Stimulated activated CD4-positive, alpha-beta T cell treated with anti-CD3 and anti-CD28 coated beads, TNF-alpha, amount 100 ng/mL, for 48 hours (primary cell): Measurements from ENCODE around the gene CLPTM1.
"Not testable (repeated sequence)": the region's sequence is repeated elsewhere in the genome, so short reads cannot be mapped to it uniquely, and the experiment has no call there.

Source experiments
- DNase-seq, 3 donors: peaks; one replicate each; pipeline ENCODE4 v3.0.0-alpha.2; 2020; ENCODE audit warnings: low read depth in 3 of 3

The CLPTM1 gene

DNA sequence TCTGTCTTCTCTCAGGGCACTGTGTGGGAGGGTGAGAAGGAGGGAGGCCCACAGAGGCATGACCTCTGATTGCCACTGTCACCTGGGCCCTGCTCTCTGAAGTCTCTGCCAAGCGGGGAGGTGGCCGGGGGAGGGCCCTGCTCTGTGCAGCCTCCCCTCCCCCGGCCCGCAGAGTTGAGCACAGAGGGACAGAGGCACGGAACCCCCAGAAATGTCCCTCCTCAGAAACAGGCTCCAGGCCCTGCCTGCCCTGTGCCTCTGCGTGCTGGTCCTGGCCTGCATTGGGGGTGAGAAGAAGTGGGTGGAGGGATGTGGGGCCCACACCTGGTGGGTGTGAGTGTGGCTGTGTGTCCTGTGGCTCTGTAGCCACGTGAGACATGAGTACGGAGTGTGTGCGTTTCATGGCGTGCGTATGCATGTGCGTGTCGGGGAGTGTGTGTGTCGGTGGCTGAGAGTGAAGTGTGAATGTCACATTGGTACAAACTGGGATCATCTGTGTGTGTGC lies 13.1 kb upstream of the CLPTM1 start, which contains the start of gene APOC4:
TSS of gene APOC4 (plus strand) at position 171 of the 505 bp plus-strand sequence. CDS start at position 212, 41 bp downstream.
- DNase-seq: no peak

DNA sequence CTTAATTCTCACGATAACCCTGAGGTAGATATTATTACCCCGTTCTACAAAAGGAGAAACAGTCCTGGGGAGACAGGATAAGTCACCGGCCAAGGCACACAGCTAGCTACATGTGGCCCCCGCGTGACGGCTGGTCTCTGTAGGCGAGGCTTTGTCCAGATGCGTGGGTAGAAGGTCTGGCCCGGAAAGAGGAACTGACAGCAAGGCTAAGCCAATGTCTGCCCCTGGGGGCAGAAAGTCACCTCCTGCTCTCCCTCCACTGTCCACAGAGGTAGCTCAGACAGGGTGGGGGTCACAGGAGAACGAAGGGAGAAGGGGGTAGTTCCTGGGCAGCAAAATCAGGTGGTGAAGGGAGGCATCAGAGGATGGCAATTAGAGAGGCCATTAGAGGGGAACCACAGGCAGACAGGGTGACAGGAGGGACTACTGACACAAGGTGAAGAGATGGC lies 11.4 kb upstream of the CLPTM1 start:
- no peak for DNase-seq

DNA sequence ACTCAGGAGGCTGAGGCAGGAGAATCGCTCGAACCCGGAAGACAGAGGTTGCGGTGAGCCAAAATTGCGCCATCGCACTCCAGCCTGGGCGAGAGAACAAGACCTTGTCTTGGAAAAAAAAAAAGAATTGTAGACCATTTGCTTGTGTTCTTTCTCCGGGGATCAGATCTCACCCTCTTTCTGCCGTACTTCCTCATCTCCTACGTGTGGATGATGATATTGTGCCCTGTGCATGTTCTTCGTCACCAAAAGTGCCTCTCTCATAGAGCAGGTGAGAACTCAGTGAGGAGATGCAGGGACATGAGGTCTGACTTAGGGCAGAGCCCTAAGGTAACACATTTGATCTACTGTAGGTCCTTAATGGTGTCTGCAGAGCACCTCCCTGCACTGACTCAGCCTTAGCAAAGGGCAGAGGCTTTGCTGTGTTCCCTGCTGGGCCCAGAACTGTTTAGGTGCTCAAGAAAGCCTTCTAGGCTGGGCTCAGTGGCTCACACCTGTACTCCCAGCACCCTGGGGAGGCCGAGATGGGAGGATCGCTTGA lies 8.1 kb upstream of the CLPTM1 start:
- no peak for DNase-seq

DNA sequence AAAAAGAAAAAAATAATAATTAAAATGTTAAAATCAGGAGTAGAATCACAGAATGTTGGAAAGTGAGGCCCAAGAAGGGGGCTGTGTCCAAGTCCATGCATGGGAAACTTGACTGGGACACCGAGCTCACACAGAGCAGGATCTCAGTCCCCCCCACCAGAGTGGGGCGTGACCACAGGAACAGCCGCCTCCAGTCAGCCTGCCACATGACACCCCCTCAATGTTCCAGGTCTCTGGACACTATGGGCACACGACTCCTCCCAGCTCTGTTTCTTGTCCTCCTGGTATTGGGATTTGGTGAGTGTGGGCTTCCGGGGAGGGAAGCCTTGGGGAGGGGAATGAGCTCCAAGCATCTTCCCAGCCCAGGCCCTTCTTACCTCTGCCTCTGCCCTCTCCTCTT lies 6.9 kb upstream of the CLPTM1 start:
- DNase-seq: no peak

DNA sequence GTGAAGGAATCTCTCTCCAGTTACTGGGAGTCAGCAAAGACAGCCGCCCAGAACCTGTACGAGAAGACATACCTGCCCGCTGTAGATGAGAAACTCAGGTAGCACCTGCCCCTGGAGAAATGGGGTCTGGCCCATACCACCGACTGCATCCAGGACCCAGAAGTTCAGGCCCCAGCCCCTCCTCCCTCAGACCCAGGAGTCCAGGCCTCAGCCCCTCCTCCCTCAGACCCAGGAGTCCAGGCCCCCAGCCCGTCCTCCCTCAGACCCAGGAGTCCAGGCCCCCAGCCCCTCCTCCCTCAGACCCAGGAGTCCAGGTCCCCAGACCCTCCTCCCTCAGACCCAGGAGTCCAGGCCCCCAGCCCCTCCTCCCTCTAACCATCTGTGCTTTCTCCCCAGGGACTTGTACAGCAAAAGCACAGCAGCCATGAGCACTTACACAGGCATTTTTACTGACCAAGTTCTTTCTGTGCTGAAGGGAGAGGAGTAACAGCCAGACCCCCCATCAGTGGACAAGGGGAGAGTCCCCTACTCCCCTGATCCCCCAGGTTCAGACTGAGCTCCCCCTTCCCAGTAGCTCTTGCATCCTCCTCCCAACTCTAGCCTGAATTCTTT lies 6.3 kb upstream of the CLPTM1 start:
- DNase-seq: no peak

DNA sequence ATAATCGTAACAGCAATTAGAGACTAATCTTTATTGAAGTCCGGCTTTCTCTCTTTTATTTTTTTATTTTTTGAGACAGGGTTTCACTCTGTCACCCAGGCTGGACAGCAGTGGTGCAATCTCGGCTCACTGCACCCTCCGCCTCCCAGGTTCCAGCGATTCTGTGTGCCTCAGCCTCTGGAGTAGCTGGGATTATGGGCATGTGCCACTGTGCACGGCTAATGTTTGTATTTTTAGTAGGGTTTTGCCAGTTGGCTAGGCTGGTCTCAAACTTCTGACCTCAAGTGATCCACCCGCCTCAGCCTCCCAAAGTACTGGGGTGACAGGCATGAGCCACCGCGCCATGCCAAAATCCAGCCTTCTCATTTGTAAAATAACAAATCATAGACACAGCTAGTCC lies 5.6 kb upstream of the CLPTM1 start:
- no peak for DNase-seq

DNA sequence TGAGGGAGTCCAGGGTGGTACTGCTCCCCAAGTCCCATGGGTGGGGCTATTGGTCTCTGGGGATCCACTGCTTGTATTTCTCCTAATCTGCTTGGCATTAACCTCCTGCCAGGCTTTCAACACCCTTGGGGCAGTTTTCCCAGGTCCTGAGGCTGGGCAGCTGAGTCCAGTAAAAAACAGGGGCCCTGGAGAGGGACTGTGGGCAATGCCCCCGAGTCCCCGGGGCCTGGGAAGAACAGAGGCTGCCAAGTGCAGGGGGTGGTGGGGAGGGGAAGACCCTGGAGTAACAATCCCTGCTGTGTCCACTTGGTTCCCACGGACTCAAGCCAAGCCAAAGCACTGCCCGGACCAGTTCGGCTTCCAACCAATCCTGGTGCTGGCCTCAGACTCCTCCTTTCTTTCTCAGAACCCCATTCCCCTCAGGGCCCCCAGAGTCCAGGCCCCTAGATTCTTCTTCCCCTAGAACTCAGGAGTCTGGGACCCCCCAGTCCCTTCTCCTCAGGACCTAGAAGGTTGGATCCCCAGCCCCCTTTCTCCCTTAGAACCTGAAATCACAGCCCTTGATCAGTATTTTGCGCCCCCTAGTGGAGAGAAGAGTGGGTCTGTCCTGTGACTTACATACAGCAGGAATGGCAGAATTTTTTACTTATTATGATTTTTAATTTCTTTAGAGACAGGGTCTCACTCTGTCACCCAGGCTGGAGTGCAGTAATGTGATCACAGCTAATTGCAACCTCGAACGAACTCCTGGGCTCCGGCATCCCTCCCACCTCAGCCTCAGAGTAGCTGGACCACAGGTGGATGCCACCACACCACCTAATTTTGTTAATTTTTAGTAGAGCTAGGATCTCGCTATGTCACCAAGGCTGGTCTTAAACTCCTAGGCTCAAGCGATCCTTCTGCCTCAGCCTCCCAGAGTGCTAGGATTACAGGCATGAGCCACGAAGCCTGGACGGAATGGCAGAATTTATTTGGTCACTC lies 3.7 kb upstream of the CLPTM1 start:
- DNase-seq: peak; percentile 20 to 66 (median 49)

DNA sequence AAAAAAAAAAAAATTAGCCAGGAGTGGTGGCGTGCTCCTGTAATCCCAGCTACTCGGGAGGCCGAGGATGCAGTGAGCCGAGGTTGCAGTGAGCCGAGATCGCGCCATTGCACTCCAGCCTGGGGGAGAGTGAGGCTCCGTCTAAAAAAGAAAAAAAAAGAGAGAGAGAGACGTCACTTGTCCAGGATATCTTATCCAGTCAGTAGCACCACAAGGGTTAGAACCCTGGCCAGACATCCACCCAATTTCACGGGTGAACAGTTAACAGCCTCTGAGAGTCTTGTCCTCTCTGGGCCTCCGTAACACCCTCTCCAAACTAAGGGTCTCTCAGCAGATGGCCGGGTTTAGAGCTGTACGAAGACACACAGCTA lies 917 bp upstream of the CLPTM1 start:
- no peak for DNase-seq

DNA sequence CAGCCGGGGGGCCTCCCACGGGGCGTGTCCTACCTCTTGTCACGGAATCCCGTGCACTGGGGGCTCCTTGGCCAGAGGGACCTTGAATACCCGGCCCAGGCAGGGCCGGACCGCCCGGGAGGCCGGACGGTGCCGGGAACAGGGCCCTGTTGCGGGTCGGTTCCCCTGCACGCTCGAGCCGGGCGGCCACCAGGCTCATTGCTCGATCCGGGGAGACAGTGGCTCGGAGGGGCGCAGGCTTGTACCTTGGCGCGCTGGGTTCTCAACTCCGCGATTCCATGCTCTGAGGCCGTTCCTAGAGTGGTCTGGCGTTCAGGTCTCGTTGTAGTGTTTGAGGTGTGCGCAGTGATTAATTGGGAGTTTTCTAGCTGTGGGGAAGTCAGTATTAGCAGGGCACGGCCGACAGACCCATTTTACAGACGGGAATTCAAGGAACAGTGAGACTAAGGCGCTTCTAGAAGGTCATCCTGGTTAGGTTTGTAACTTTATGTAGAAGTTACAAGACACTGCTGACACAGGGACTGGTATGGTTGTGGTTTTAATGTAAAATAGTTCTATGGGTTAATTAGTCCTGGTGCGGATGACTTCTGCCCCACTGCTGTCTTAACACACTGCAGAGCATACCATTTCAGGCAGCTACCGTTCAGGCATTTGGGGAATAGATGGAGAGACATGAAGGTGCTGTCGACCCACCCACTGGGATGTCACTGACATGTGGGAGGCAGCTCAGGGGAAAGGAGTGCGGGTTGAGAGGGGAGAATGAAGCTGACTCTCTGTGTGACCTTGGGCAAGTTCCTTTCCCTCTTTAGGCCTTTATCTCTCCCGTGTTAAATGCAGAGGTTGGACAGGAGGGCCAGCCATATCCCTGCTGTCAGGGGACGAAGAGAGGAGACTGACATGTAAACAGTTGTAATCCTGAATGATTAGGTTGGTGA lies 592 bp downstream of the CLPTM1 start:
- DNase-seq: no peak

DNA sequence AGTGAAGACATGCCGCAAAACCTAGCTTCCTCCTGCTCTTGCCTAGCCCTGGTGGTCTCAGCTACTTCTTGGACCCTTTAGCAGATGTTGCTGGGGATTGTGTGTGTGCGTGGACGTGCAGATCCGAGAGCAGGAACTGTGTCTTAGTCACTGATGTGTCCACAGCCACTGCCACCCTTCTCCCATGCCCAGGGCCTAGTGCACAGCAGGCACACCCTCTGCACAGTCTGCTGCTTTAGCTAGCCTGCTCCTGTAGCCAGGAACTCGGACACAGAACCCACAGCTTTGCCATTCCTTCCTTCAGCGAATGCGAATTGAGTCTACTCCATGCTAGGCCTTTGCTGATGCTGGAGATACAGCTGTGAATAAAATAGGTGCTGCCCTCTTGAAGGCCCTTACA lies 2.3 kb downstream of the CLPTM1 start:
- no peak for DNase-seq

DNA sequence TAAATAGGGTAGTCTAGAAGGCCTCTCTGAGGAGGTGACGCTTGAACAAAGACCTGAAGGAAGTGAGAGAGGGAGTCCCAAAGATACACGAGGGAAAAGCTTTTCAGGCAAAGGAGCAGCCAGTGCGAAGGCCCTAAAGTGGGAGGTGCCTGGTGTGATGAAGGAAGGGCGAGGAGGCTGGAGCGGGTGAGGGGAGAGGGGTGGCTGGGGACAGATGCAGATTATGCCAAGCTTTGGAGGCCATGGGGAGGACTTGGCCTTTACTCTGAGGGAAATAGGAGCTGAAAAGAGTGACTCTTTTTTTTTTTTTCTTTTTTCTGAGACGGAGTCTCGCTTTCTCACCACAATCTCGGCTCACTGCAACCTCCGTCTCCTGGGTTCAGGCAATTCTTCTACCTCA lies 2.9 kb downstream of the CLPTM1 start:
- no peak for DNase-seq

DNA sequence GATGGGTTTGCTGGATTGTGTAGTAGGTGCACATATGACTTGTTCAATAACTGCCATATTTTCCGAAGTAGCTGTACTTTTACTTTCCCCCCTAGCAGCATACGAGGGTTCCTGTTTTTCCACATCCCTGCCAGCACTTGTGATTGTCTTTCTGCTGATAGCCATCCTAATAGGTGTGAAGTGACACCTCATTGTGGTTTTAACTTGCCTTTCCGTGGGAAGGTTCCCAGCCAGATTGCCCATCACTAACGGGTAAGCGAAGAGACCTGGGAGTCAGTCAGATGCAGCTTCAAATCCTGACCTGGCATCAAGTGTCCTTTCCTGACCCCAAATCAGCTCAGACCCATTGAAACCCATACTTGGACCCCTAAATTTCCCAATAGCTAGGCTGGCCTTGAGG lies 4.5 kb downstream of the CLPTM1 start:
- no peak for DNase-seq

DNA sequence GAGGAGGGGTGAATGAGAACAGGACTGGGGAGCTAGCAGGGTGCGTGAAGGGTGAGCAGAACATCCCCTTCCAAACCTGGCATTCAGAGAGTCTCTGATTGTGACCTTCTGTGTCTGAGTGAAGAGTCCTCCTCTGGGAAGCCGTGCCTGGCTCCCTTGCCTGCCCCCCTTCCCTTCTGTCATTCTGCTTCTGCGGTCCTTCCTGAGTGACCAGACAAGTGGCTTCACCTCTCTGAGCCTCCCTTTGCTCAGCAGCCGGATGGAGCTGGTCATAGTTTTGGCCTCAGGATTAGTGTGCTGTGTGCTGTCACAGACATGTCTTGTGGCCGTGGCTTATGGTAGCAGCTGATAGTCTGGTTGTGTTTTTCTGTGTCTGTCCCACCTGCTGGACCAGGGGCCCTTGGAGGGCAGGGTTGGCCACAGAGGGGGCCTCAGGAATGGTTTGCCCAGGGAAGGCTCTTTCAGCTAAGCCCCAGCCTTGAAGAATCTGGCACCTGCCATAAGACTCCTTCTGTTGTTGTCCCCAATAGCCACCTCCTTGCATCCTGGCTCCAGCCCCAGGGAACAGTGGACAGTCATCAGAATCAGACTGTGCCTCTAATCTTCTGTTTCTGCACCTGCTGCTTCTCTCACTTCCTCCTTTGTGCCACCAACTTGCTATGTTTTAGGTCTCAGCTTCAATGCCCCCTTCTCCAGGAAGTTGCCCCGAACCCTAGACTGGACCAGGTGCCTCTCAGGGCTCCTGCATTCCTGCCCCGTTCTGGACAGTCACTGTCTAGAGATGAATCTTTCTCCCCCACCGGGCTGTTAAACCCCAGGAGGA lies 5.9 kb downstream of the CLPTM1 start:
- DNase-seq: no peak

DNA sequence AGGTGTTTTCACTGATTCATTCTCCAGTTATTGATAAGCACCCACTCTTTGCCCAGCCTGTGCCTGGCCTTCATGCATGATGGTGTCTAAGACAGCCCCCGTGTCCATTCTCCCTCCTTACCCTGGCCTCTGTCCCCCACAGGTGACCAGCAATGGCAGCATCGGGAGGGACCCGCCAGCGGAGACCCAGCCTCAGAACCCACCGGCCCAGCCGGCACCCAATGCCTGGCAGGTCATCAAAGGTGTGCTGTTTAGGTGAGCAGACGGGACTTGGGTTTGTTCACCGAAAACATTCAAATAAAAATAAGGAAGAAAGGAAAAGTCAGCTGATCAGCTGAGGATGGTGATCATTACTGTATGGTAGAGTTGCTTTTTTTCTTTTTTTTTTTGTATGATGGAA lies 6.6 kb downstream of the CLPTM1 start:
- no peak for DNase-seq

DNA sequence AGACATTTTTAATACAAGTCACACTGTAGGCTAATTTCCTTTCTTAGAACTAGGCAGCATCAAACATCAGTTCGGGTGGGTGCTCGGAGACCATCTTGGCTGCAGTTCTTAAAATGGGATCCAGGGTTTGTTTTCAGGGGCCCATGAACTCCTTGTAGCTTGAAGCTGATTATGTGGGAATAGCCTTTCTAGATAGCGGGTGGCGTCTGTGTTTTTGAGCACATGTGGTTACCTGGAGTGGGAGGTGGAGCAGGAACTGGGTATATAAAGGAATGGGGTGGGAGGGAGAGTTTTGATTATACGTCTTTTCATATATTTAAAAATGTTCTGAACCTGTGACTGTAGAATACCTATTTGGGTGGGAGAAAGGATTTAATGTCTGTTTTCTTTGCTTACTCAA lies 12.9 kb downstream of the CLPTM1 start:
- no peak for DNase-seq

DNA sequence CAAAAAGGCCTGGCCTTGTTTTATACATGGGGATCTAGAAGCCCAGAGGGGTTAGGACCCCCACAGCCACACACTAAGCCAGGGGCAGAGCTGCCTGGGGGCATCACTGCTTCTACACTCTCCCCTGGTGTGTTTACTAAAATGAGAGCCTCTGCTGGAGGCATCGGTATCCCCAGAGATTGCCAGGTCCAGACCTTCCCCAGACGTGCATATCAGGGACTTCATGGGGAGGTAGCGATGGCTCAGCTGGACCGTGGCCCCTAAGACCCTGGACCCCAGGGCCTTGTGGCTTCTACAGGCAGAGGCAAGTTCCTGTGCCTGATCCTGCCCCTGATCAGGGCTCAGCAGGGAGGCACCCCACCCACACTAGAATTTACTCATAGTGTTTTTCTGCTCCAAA lies 13.5 kb downstream of the CLPTM1 start:
- no peak for DNase-seq

DNA sequence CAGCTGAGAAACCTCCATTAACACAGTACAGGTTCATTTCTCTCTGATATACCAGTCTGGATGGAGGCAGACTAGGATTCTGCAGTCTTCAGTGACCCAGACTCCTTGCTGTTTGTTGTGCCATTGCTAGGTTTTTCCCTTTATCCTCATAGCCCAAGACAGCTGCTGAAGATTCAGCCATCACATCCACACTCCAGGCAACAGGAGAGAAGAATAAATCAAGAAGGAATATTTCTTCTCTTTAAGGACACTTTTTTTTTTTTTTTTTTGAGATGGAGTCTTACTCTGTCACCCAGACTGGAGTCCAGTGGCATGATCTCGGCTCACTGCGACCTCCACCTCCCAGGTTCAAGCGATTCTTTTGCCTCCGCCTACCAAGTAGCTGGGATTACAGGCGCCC lies 14.3 kb downstream of the CLPTM1 start:
- DNase-seq: no peak

DNA sequence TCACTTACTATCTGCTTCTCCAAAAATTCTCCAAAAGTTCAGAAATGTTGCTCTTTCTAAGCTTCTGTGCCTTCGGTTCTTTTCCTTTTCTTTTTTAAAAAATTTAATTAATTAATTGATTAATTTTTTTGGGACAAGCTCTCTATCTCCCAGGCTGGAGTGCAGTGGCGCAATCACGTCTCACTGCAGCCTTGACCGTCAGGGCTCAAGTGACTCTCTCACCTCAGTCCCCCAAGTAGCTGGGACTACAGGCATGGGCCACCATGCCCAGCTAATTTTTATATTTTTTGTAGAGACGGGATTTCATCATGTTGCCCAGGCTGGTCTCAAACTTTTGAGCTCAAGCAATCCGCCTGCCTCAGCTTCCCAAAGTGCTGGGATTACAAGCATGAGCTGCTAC lies 16.3 kb downstream of the CLPTM1 start:
- DNase-seq: not testable (repeated sequence)

DNA sequence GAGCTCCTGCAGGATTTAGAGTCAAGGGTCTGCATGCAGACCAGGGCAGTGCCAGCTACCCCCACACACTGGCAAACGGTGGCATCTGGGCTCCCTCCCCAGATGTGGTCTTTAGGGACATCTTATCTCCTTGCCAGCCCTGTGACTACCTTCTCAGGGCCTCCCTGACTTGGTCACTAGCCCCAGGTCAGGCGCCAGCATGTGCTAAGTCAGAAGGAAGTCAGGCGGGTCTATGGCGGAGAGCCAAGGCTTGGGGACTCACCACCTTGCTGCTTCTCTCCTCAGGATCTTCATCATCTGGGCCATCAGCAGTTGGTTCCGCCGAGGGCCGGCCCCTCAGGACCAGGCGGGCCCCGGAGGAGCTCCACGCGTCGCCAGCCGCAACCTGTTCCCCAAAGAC lies 17.6 kb downstream of the CLPTM1 start:
- DNase-seq: no peak

DNA sequence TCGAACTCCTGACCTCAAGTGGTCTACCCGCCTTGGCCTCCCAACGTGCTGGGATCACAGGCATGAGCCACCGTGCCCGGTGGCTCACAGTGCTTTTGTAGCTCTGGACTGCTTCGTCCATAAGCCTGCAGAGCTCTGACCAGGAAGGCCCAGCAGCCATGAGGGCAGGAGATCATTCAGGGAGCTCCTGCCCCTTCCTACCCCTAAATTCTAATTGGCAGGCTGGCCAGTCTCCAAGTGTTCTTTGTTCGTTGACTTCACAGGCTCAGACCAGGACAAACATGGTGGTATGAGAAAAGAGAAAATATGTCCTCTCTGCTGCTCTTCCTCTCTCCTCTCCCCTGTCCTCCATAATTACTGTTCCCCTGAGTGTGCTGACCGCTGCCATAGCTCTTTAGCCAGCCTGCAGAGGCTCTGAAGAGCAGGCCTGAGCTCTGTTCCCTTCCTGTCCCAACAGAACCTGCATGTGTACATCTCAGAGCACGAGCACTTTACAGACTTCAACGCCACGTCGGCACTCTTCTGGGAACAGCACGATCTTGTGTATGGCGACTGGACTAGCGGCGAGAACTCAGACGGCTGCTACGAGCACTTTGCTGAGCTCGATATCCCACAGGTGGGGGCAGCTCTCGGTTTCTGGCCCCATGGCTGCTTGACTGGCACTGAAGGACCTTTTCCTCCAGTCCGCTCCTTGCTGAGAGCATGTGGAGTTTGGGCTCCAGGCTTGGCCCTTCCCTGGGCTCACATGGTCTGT lies 19.0 kb downstream of the CLPTM1 start:
- no peak for DNase-seq
